ENCODE results near the gene BANP.
A peak's percentile ranks its signal among the peaks of the same experiment; 100 is the strongest.

Gene BANP

GRCh38 chr16:87949071-87949744 lies 2.0 kb upstream of the BANP start:
- peak; percentile 18 for DNase-seq

- DNase-seq = no peak
Measured at GRCh38 chr16:87951552-87952538, 611 bp downstream of the BANP start.

- DNase-seq = no peak
Measured at GRCh38 chr16:87952751-87953150, 1.5 kb downstream of the BANP start.

GRCh38 chr16:87953308-87954215 lies 2.3 kb downstream of the BANP start:
- no peak for DNase-seq

DNA sequence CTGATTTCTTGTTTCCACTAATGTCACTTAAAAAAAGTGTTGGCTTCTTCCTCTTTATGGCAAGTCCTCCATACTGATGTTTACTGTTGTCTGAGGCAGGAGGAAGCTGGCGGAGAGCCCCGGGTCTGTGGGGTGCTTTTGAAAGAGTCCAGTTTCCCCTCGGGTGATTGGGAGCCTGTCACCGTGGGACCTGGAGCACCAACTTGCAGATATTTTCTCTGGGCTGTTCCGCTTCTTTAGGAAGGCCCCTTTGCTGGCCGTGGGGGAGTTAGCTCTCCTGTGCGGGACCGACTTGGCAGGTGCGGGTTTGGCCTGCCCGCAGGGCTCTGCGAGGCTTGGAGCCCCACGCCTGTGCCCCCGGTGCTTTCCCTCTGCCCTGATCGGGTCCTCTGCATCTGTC lies 3.1 kb downstream of the BANP start:
- DNase-seq = no peak

GRCh38 chr16:87954826-87955225 lies 3.6 kb downstream of the BANP start:
- no peak for DNase-seq

- DNase-seq = no peak
Measured at GRCh38 chr16:87955302-87956097, 4.3 kb downstream of the BANP start.

- no peak for DNase-seq
Measured at GRCh38 chr16:87956098-87956364, 4.8 kb downstream of the BANP start.

DNA sequence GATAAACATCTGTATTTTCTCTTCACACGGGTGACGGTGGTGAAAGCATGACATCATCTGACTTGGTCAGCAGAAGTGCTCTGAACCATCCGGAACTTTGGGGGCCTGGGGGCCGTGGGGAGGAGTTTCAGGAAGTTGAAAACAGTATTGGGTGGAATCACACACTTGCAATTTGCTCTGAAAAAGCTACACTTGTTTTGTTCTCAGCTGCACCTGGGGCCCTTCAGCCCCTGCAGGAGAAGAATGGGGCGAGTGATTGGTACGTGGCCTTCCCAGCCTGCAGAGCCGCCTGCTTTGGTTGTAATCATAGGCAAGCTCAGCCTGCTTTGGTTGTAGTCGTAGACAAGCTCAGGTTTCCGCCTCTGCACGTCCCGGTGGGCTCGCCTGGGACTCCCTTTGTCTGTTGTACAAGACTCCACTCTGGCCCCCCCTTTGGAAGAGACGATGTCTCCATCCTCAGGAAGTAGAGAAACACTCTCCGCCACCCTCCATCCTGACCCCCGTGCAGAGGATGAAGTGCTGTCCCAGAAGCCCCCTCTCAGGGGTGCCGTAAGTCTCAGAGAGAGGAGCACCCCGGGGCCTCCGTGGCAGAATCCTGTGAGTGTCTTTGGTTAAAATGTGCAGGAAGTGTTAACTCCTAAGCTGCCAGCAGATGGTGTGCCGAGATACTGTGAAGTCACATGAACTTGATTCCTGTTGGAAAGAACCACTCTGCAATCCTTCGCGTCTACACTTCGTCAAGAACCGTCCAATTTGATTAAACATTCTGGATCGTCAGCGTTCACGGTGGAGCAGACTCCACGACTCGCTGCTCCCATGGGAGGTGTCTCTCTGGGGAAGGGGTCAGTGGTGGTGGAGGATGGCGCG lies 5.4 kb downstream of the BANP start:
- DNase-seq = no peak

- DNase-seq = no peak
Measured at GRCh38 chr16:87957296-87958094, 6.3 kb downstream of the BANP start.

- no peak for DNase-seq
Measured at GRCh38 chr16:87958632-87959031, 7.4 kb downstream of the BANP start.

DNA sequence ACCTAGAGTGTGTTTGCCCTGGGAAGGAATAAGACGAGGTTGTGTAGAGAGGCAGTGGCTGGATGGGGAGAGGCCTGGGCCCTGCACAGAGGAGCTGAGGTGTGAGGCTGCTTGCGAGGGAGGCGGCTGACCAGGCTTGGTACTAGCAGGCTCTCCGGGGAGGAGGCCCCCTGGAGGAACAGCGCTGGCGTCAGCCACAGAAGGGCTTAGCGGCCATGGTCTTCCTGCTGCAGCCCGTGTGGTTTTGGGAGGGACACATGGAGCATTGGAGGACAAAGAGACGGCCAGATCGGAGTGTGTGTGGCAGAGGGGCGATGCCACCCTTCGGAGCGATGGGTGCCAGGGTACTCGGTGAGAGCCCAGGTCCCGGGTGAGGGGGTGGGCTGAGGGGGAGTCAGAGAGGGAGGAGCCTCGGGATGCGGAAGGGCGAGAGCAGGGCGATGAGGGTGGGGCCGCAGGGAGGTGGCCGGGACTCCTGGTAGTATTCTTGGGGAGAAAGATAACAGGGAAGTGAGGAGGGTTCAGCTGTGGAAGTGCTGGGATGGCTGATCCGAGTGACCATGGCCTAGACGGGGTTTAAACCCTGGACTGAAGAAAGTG lies 8.3 kb downstream of the BANP start:
- DNase-seq = no peak

DNA sequence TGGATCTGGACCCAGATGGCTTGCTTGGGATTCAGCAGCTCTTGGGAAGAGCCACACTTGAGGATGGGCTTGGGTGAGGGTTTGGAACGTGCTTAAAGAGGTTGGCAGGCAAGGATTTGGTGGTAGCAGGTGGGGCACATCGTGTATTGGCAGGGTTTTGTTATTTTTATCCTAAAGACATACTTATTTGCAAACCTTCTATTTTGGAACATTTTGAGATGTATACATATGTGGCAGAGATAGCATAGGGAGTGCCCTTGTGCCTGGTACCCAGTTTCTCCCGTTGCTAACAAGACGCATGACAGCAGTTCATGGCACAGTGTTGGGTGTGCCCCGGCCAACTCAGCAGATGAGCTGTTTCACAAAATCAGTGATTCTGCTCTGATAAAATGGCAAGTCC lies 9.1 kb downstream of the BANP start:
- DNase-seq = no peak

GRCh38 chr16:87960852-87961251 lies 9.6 kb downstream of the BANP start:
- no peak for DNase-seq

- no peak for DNase-seq
Measured at GRCh38 chr16:87961623-87962022, 10.4 kb downstream of the BANP start.

GRCh38 chr16:87963400-87963799 lies 12.2 kb downstream of the BANP start:
- no peak for DNase-seq

GRCh38 chr16:87964049-87964659 lies 12.9 kb downstream of the BANP start:
- DNase-seq = no peak

GRCh38 chr16:87965417-87965816 lies 14.2 kb downstream of the BANP start:
- no peak for DNase-seq

DNA sequence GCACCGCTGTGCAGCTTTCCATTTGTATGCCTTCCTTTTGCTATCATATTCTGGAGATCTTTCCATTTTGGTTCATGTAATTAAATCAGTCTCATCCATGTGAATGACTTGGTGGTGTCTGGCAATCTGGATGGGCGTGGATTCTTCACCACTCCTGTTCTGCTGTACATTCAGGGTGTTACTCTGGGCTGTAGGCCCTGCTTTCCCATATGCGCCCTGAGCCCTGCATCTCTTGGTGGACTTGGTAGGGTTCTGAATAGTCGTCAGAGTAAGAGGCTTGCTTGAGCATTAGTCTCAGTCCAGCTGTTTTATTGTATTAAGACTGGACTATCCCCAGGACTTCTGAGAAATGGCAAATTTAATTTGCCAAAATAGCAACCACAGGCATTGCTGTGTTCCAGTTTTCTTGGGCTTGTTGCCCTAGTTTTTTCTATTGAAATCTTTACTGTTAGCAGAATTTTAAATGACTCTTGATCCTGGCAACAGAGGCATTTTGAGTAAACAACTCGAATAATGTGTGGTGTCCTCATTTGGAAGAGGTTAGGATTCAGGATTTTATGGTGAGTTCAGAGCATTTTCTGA lies 14.9 kb downstream of the BANP start:
- DNase-seq = no peak
